GM18519 (cell line): ENCODE results near the gene EME1.
"Not testable (repeated sequence)": the region's sequence is repeated elsewhere in the genome, so short reads cannot be mapped to it uniquely, and the experiment has no call there.

Experiments used
- ATAC-seq: cut with Tn5 transposase; IDR thresholded peaks from one replicate; pipeline ENCODE4 v1.9.1; 2021; ENCODE audit warnings: mild to moderate bottlenecking, moderate library complexity; ENCODE audit not compliant: unreplicated experiment, low FRiP score

The EME1 gene

DNA sequence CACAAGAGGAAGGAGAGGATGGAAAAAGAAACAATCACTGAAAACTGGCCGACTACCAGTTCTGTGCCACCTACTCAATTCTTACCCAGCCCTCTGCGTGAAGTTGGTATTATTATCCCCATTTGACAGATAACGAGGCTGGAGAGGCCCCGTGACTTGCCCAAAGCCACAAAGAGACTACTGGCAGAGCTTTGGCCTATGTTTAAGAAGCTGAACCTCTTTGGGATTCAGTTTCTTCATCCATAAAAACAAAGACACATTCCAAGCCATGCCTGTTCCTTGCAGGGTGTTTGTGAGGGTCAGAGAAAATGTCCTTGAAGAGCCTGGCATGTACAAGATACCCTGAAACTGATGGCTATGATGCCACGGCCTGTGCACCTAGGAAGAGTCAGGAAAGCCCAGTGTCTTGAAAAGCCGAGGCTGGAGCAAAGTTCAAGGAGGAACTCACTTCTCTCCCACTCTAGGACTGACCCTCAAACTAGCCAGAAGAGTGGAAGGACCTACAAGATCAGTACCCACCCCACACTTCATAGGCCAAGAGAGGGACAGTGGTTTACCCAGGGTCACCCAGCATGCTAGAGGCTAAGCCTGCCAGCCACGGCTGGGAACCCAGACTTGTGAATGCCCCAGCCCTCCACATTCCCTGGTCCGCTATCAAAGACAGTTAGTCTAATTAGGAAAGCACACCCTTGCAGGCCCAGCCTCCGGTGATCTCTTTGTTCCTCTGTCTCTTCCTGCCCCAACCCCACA is 51.4 kb downstream of the EME1 start:
- no peak for ATAC-seq

DNA sequence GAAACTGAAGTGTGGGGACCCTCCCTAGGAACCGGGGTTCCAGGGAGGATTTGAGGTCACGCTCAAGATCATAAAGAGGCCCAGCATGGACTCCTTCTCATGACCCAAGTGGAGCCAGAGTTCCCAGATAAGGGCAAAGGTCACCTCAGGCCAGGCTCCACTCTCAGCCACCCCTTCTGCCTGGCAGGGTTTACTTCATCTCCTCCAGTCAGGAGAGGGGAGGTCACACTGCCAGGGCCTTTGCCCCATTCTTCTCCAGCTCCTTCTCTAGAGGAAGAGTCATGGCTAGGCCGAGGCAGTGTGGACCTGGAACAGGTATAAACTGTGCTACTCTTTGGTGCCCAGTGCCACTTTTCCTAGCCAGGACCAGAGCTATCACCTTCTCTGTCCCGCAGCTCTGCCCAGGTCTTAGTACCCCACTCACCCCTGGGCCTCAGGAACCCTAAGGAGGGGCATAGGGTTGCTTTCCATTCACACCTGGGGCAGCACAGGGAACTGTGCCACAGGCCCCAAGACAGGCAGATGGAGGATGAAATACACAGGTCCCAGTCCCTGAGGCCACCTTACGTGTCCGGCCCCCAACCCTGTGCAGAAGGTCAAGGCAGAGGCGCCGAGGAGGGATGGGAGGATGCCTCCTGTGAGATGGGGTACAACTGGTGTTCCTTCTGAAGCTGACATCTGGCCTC is 52.1 kb downstream of the EME1 start:
- ATAC-seq, result no peak

DNA sequence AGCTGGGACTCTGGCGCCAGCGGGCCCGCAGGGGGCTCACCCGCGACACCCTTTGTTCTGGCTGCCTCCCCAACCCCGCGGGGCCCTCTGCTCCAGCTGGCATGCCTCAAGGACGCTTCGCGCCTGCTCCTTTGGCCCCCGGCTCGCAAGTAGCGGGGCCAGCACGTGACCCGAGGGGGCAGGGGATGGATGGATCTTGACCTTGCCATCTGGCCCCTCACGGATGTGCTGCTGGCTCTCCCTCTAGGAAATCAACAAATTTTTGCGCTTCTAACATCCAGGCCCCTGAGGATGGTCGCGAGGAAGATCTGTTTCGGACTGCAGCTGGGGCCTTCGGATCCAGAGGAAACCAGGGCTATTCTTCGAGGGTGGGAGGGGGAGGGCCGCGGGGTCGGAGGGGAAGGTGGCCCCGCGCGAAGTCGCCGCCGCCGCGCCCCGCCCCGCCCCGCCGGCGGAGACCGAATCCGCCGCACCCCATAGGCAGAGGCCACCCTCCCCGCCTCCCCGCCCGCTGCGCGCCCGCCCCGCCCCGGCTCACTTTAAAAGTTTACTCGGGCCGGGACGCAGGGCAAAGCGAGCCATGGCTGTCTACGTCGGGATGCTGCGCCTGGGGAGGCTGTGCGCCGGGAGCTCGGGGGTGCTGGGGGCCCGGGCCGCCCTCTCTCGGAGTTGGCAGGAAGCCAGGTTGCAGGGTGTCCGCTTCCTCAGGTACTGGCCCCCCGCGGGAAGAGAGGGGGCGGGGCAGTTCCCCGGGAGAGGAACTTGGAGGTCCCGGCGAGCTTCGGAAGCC is 52.8 kb downstream of the EME1 start, which contains the start of gene ACSF2:
Gene ACSF2, plus strand, starts transcription at position 537 of the 790 bp plus-strand sequence. Its CDS starts 44 bp downstream, at position 581.
- ATAC-seq, result no peak

DNA sequence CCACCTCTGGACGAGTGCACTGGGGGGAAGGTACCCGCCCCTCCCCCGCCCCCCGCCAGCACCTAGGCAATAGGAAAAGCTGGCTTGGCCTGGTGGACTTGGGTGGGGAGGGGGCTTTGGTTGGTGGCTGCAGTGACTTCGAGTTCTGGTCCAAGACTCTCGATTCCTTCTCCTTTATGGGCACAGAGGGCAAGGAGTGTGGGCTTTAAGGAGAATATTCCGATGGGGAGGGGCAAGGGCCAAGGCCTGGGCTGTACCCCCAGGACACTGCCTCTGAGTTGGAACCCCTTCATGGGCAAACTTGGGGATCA is 53.4 kb downstream of the EME1 start:
- no peak for ATAC-seq

DNA sequence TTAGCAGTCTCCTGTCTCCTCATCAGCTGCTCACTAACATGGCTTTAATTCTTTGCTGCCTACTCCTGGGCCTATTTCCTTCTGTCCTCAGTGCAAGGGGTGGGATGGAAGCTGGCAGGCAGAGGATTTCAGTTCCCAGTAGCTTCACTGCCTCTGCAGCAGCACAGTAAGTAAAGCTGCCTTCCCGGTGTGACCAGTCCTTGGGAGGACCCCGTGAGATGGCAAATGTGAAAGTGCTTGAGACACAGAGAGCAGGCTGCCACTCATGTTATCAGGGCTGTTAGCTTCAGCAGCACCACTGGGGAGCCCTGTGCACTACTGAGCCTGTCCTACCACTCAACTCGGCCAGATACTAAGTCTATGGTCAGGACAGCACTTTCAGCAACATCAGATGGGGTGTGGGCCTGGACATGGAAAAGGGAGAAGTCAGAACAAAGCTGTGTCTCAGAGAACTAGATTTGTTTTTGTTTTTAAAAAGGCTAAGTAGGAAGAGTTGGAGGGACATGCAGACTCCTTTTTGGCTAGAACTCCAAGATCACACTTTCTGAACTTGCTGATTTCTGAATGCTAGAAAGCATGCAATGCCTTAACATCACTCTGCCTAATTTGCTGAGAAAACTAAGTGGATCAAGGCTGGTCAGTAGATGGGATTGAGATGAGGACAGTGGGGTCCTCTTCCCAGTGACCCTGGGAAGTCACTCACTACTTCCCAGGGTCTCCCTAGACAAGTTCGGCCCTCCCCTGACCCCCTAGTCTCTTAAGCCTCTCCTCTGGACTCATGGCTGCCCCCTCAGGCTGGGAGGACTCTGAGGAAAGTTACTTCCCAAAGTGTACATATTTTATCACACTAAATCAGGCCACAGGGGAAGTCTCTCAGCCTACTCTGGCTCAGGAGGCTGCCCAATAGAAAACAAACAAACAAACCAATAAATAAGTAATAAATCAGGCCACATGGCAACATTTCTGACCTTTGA is 54.1 kb downstream of the EME1 start:
- no peak for ATAC-seq

DNA sequence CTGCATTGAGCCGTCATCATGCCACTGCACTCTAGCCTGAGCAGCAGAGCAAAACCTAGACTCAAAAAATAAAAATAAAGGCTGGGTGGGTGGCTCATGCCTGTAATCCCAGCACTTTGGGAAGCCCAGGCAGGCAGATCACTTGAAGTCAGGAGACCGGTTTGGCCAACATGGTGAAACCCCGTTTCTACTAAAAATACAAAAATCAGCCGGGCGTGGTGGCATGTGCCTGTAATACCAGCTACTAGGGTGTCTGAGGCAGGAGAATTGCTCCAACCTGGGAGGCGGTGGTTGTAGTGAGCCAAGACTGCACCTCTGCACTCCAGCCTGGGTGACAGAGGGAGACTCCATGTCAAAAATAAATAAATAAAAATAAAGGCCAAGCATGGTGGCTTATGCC is 55.1 kb downstream of the EME1 start:
- not testable (repeated sequence) for ATAC-seq

DNA sequence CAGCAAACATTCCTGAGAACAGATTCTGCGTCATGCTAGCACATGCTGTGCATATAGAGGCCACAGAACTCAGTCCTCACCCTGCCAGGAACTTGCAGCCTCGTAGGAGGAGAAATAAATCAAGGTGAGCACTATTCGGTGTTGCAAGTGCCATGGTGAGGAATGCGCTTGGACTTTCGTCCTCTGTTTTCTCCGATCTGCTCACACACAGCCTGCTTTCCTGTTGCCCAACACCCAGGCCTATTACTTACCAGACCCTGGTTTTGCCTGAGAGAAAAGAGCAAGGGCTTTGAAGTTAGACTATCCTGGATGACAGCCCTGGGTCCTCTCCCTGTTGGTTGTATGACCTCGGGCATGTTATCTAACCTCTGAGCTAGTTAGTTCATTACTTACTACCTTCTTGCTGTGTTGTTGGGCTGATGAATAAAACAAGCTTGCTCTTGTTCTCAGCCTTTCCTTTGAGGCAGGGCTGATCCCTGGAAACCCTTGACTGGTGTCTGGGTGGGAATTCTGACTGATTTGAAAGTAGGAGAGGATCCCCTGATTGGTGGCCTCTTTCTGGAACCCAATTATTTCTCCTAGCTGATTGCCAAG is 55.9 kb downstream of the EME1 start:
- no peak for ATAC-seq

DNA sequence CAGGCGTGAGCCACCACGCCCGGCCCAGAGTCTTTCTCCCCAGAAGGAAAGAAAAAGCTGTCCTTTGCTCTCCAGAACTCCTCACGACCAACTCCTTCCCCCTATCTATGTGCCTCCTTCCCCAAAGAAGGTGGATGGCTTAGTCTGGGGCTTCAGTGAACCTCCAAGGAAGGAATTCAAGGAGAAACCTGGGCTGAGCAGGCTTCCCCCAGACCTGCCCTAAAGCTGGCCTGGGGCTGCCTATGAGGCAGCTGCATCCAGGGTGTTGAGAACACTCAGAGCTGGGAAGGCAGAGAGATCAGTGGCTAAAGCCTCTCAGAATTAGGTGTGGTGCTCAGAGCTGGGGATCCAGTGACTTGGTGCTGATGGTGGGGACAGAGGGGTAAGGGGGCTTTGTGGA is 56.8 kb downstream of the EME1 start:
- ATAC-seq, result no peak
